Hematopoietic multipotent progenitor cell treated with erythropoietin and hydrocortisone succinate and interleukin-3 and kit ligand, for 6 days (in vitro differentiated cells): ENCODE results near the gene PDE10A.

Experiments used
- DNase-seq: peaks from one replicate; pipeline ENCODE4 v3.0.0-alpha.2; 2015

Gene PDE10A

GRCh38 chr6:165662749-165663376 is at the start of gene PDE10A:
Gene PDE10A (minus strand): TSS chr6:165663241. CDS start chr6:165662811, 430 bp downstream.
- DNase-seq = peak; percentile 5

- DNase-seq = no peak
These were observed 46.0 kb upstream of the PDE10A start for GRCh38 chr6:165708985-165709576.

- no peak for DNase-seq
These were observed 44.2 kb upstream of the PDE10A start for GRCh38 chr6:165707067-165707853.

- no peak for DNase-seq
These were observed 42.9 kb upstream of the PDE10A start for GRCh38 chr6:165705941-165706340.

- DNase-seq = no peak
These were observed 41.2 kb upstream of the PDE10A start for GRCh38 chr6:165704045-165704748.

GRCh38 chr6:165702669-165703068 is 39.6 kb upstream of the PDE10A start:
- DNase-seq = no peak

- DNase-seq = no peak
These were observed 38.7 kb upstream of the PDE10A start for GRCh38 chr6:165701564-165702354.

- DNase-seq = no peak
These were observed 38.0 kb upstream of the PDE10A start for GRCh38 chr6:165701005-165701404.

GRCh38 chr6:165698868-165699267 is 35.8 kb upstream of the PDE10A start:
- no peak for DNase-seq

GRCh38 chr6:165697171-165697570 is 34.1 kb upstream of the PDE10A start:
- no peak for DNase-seq

GRCh38 chr6:165695722-165696515 is 32.9 kb upstream of the PDE10A start:
- DNase-seq = no peak

GRCh38 chr6:165694296-165694695 is 31.3 kb upstream of the PDE10A start:
- DNase-seq = no peak

GRCh38 chr6:165692106-165692653 is 29.1 kb upstream of the PDE10A start:
- no peak for DNase-seq

- DNase-seq = no peak
These were observed 26.7 kb upstream of the PDE10A start for GRCh38 chr6:165689699-165690098.

GRCh38 chr6:165686596-165687365 is 23.7 kb upstream of the PDE10A start:
- DNase-seq = no peak

GRCh38 chr6:165685302-165685701 is 22.3 kb upstream of the PDE10A start:
- DNase-seq = no peak

- no peak for DNase-seq
These were observed 21.3 kb upstream of the PDE10A start for GRCh38 chr6:165684333-165684732.

GRCh38 chr6:165680975-165681374 is 17.9 kb upstream of the PDE10A start:
- DNase-seq = no peak

- no peak for DNase-seq
These were observed 16.3 kb upstream of the PDE10A start for GRCh38 chr6:165679326-165679725.

- DNase-seq = no peak
These were observed 15.9 kb upstream of the PDE10A start for GRCh38 chr6:165678904-165679303.

GRCh38 chr6:165678429-165678828 is 15.4 kb upstream of the PDE10A start:
- no peak for DNase-seq
